ENCODE results near the gene PIGU.

DNA sequence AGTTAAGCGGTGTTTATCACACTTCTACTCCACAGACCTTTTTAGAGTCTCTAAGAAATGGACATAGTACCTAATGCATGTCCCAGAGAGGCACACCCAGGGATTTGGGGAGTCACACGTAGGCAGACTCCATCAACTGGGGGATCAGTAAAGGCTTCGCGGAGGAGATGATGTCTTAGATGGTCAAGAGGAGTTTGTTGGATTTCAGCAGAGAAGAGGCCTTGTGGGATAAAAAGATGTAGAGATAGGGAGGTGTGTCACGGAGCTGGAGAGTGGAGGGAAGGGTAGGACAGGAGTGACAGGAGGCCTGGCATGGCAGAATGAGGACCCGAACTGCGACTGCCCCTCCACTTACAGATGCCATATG, 151.6 kb downstream of the PIGU start:
- TF ChIP-seq POLR2A (IDR thresholded peaks at IDR 0.05) (no peak), EP300 (IDR thresholded peaks at IDR 0.05) (no peak), POLR2AphosphoS5 (IDR thresholded peaks at IDR 0.05) (no peak)
- TF ChIP-seq, protein P1, sequence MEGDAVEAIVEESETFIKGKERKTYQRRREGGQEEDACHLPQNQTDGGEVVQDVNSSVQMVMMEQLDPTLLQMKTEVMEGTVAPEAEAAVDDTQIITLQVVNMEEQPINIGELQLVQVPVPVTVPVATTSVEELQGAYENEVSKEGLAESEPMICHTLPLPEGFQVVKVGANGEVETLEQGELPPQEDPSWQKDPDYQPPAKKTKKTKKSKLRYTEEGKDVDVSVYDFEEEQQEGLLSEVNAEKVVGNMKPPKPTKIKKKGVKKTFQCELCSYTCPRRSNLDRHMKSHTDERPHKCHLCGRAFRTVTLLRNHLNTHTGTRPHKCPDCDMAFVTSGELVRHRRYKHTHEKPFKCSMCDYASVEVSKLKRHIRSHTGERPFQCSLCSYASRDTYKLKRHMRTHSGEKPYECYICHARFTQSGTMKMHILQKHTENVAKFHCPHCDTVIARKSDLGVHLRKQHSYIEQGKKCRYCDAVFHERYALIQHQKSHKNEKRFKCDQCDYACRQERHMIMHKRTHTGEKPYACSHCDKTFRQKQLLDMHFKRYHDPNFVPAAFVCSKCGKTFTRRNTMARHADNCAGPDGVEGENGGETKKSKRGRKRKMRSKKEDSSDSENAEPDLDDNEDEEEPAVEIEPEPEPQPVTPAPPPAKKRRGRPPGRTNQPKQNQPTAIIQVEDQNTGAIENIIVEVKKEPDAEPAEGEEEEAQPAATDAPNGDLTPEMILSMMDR (IDR thresholded peaks at IDR 0.05): no peak
